HepG2 (cell line): ENCODE measurements around the gene IKZF2. TPM values are rescaled to one million over a fixed set of nuclear protein-coding genes. Genes with fewer than 3 reads are reported as not detected.

Experiments
- ATAC-seq: fragments of 200-7000 bp; cut with Tn5 transposase; 3 replicates; pipeline ENCODE4 v1.9.1; 2020; ENCODE audit warnings: mild to moderate bottlenecking, moderate library complexity
- BruUV-seq: library from RNA; stranded (reverse); fragments of 400-500 nt; replicated peaks from 2 replicates; lab custom pipeline; 2021; lab: Mats Ljungman, UMichigan
- CTCF ChIA-PET: fragments of 300-600 bp; formaldehyde crosslinking; extraction: SDS; loops from one replicate; lab custom pipeline; 2021; ENCODE audit warnings: low total read pairs, inconsistent platforms, low intra/inter-chr PET ratio; lab: Yijun Ruan, JAX
- POLR2A ChIA-PET: fragments of 350-600 bp; sonication (Branson Sonifier 250); formaldehyde crosslinking; loops from one replicate; lab custom pipeline; 2020; ENCODE audit warnings: antibody characterized with exemption, inconsistent platforms; lab: Yijun Ruan, JAX
- DNase-seq: peaks from one replicate; pipeline ENCODE4 v3.0.0-alpha.2; 2015; ENCODE audit warnings: low spot score
- FAIRE-seq: peaks from 3 replicates; lab custom pipeline; 2011; peaks lifted over from hg19 to GRCh38; lab: Jason Lieb, UNC
- H2AFZ ChIP-seq: one replicate; pipeline ENCODE4 v1.6.1; 2011; ENCODE audit warnings: low read length, inconsistent platforms
- H3K27ac ChIP-seq: fragments of 300-600 bp; 3 replicates; pipeline ENCODE4 v1.8.0; 2011; ENCODE audit warnings: mixed run types, mild to moderate bottlenecking, mixed read lengths, low read length, inconsistent platforms; ENCODE audit not compliant: insufficient read depth; ENCODE audit errors: extremely low read length
- H3K27me3 ChIP-seq, 2 experiments: fragments of 200-600 bp in 1 of 2; 2 replicates in 1 of 2; 3 replicates in 1 of 2; pipeline versions ENCODE4 v1.6.0 to v1.8.0; 2011; ENCODE audit warnings: low read length in 2 of 2, mild to moderate bottlenecking in 2 of 2, moderate library complexity in 2 of 2, inconsistent platforms in 1 of 2; ENCODE audit not compliant: insufficient read depth in 2 of 2, control insufficient read depth in 1 of 2
- H3K36me3 ChIP-seq, 2 experiments: fragments of 200-600 bp in 1 of 2; replicated peaks in 1 of 2; 2 replicates in 1 of 2; 3 replicates in 1 of 2; pipeline versions ENCODE4 v1.5.1 to v1.8.0; 2011; ENCODE audit warnings: low read length in 2 of 2, inconsistent platforms in 1 of 2; ENCODE audit not compliant: insufficient read depth in 2 of 2, control insufficient read depth in 1 of 2
- H3K4me1 ChIP-seq: 2 replicates; pipeline ENCODE4 v1.5.1; 2012; ENCODE audit warnings: low read length, inconsistent platforms; ENCODE audit not compliant: insufficient read depth
- H3K4me2 ChIP-seq: 2 replicates; pipeline ENCODE4 v1.6.0; 2011; ENCODE audit warnings: low read depth, low read length, inconsistent platforms
- H3K4me3 ChIP-seq, 3 experiments: fragments of 200-600 bp in 1 of 3; sonication (generic), shearing (Covaris generic) in 1 of 3; replicated peaks in 1 of 3; 2 replicates each; pipeline ENCODE4 v1.5.1; 2011 to 2016; ENCODE audit warnings: low read length in 3 of 3, inconsistent platforms in 2 of 3, low read depth in 2 of 3, mild to moderate bottlenecking in 2 of 3, control low read depth in 1 of 3, mixed read lengths in 1 of 3; ENCODE audit not compliant: insufficient read depth in 1 of 3
- H3K79me2 ChIP-seq: one replicate; pipeline ENCODE4 v1.6.1; 2011; ENCODE audit warnings: low read length, inconsistent platforms; ENCODE audit not compliant: insufficient read depth
- H3K9ac ChIP-seq: 2 replicates; pipeline ENCODE4 v1.6.0; 2011; ENCODE audit warnings: mild to moderate bottlenecking, low read depth, low read length, inconsistent platforms; ENCODE audit not compliant: insufficient read depth
- H3K9me3 ChIP-seq: 2 replicates; pipeline ENCODE4 v1.5.1; 2012; ENCODE audit warnings: mild to moderate bottlenecking, low read length
- H4K20me1 ChIP-seq: 2 replicates; pipeline ENCODE4 v1.6.0; 2011; ENCODE audit warnings: inconsistent platforms, mild to moderate bottlenecking, low read length, moderate library complexity; ENCODE audit not compliant: insufficient read depth
- ARID3A ChIP-seq: IDR thresholded peaks from 2 replicates; pipeline ENCODE4 v1.6.1; 2012; ENCODE audit warnings: low read depth, low read length, improper control_type of control experiment
- DDIT3 ChIP-seq: sonication (generic); formaldehyde crosslinking; IDR thresholded peaks from 2 replicates; pipeline ENCODE4 v1.4.0; 2020; ENCODE audit warnings: mild to moderate bottlenecking, missing genetic modification reagents
- MTF1 ChIP-seq: sonication (generic); formaldehyde crosslinking; IDR thresholded peaks from 2 replicates; pipeline ENCODE4 v1.5.0; 2020; ENCODE audit warnings: missing genetic modification reagents
- NFYB ChIP-seq: sonication (generic); formaldehyde crosslinking; IDR thresholded peaks from 2 replicates; pipeline ENCODE4 v1.4.0; 2020; ENCODE audit warnings: missing genetic modification reagents
- PHF20 ChIP-seq: sonication (generic); formaldehyde crosslinking; IDR thresholded peaks from 2 replicates; pipeline ENCODE4 v1.5.0; 2020; ENCODE audit warnings: mild to moderate bottlenecking, missing genetic modification reagents
- POGZ ChIP-seq: sonication (generic); formaldehyde crosslinking; IDR thresholded peaks from 2 replicates; pipeline ENCODE4 v1.4.0; 2020; ENCODE audit warnings: mild to moderate bottlenecking, missing genetic modification reagents
- SIN3B ChIP-seq: fragments of 150-350 bp; IDR thresholded peaks from 2 replicates; pipeline ENCODE4 v1.6.1; 2014; ENCODE audit warnings: low read length
- UBTF ChIP-seq: sonication (generic); formaldehyde crosslinking; IDR thresholded peaks from 2 replicates; pipeline ENCODE4 v1.4.0; 2020; ENCODE audit warnings: mild to moderate bottlenecking, missing genetic modification reagents
- ZFP1 ChIP-seq: IDR thresholded peaks from 2 replicates; pipeline ENCODE4 v1.6.1; 2016
- ZNF333 ChIP-seq: sonication (generic); formaldehyde crosslinking; IDR thresholded peaks from 2 replicates; pipeline ENCODE4 v1.4.0; 2020; ENCODE audit warnings: mild to moderate bottlenecking, missing genetic modification reagents, borderline replicate concordance
- ZNF549 ChIP-seq: sonication (generic); formaldehyde crosslinking; IDR thresholded peaks from 2 replicates; pipeline ENCODE4 v1.5.0; 2020; ENCODE audit warnings: missing genetic modification reagents
- ZNF556 ChIP-seq: sonication (generic); formaldehyde crosslinking; IDR thresholded peaks from 2 replicates; pipeline ENCODE4 v1.4.0; 2020; ENCODE audit warnings: mild to moderate bottlenecking, missing genetic modification reagents, borderline replicate concordance
- ZNF563 ChIP-seq: sonication (generic); formaldehyde crosslinking; IDR thresholded peaks from 2 replicates; pipeline ENCODE4 v1.8.0; 2022; ENCODE audit warnings: mild to moderate bottlenecking, moderate library complexity, missing genetic modification reagents
- ZNF839 ChIP-seq: sonication (generic); formaldehyde crosslinking; IDR thresholded peaks from 2 replicates; pipeline ENCODE4 v1.4.0; 2020; ENCODE audit warnings: missing genetic modification reagents, mild to moderate bottlenecking, borderline replicate concordance
- WGBS: methylation state at CpG from one replicate; pipeline ENCODE4 v1.1.6; 2017; ENCODE audit warnings: low lambda C conversion rate; 5-methylcytosine and 5-hydroxymethylcytosine counted together
- in situ Hi-C: cut with HindIII; loops from 2 replicates; pipeline ENCODE4 v1.10.0; 2017; ENCODE audit warnings: low pct_unique_long_range_greater_than_20kb; ENCODE audit not compliant: extremely low pct_ligation_motif_present
- intact Hi-C: fragments of 100-400 bp; cut with micrococcal nuclease; formaldehyde crosslinking; loops from one replicate; pipeline ENCODE4 v1.10.0; 2022; ENCODE audit not compliant: unreplicated experiment
- polyA plus RNA-seq, 8 experiments: library from polyadenylated mRNA; depleted of rRNA in 3 of 8; stranded (reverse) in 7 of 8; unstranded in 1 of 8; fragments of >200 nt; fragmentation: Illumina TruSeq in 4 of 8; extraction: Trizol in 4 of 8; gene quantifications; 2 replicates each; pipeline versions ENCODE4 v1.2.1 to v1.2.3, GENCODE V29; 2011 to 2016; ENCODE audit warnings: low read depth in 4 of 8, missing spikeins in 1 of 8, mixed read lengths in 1 of 8; ENCODE audit not compliant: insufficient read depth in 1 of 8
- total RNA-seq, 5 experiments: library from RNA; depleted of rRNA; stranded (reverse); fragments of >200 nt; fragmentation: Illumina TruSeq; extraction: Trizol; gene quantifications; 2 replicates each; pipeline ENCODE4 v1.2.3, GENCODE V29; 2016; ENCODE audit warnings: low read depth in 1 of 5

Gene IKZF2
- total and polyA plus RNA-seq, 2 of the 13 experiments (the other 11 are each of a cell fraction or from before 2014, with no cell fraction given), result 0.18 to 0.86 TPM

- BruUV-seq, result no TSS peak
- intact Hi-C loops (no loop called here), in situ Hi-C loops (no loop called here)
- ATAC-seq, result no peak
- Histone ChIP-seq H3K36me3 (no peaks in the 10 kb centered on the region), H3K9me3 (no peaks in the 10 kb centered on the region), H3K27ac (no peak overlapping the region), H3K27me3 (no peaks in the 10 kb centered on the region), H3K4me2 (no peak overlapping the region), H2AFZ (no peak overlapping the region), H4K20me1 (no peaks in the 10 kb centered on the region), H3K79me2 (no peaks in the 10 kb centered on the region), H3K9ac (no peak overlapping the region), H3K4me1 (no peaks in the 10 kb centered on the region), H3K4me3 (no peak overlapping the region)
- ChIA-PET CTCF (no interaction called here), POLR2A (no interaction called here)
- no peak for TF ChIP-seq POGZ (CRISPR knock-in tag)
- TF ChIP-seq MTF1 (CRISPR knock-in tag), result no peak
- no peak for TF ChIP-seq ARID3A
- TF ChIP-seq DDIT3 (CRISPR knock-in tag), result no peak
- TF ChIP-seq SIN3B, result no peak
- TF ChIP-seq PHF20, result no peak
- TF ChIP-seq ZNF549 (CRISPR knock-in tag), result no peak
- no peak for TF ChIP-seq ZNF556 (CRISPR knock-in tag)
- TF ChIP-seq ZNF839 (CRISPR knock-in tag), result no peak
- no peak for TF ChIP-seq ZNF333 (CRISPR knock-in tag)
- TF ChIP-seq ZFP1 (CRISPR knock-in tag), result no peak
- TF ChIP-seq UBTF (CRISPR knock-in tag), result no peak
- TF ChIP-seq ZNF563 (CRISPR knock-in tag), result no peak
- no peak for TF ChIP-seq NFYB (CRISPR knock-in tag)
- no peak for DNase-seq
- FAIRE-seq, result no peak
- 3% methylated on average over 5 of the region's 5 CpGs for WGBS
Observed at GRCh38 chr2:213101692-213102460, 49.5 kb downstream of the IKZF2 start.
